GM18909 (cell line): ENCODE data around the gene PWP2.
"Not testable (repeated sequence)": the region's sequence is repeated elsewhere in the genome, so short reads cannot be mapped to it uniquely, and the experiment has no call there.

Experiments used
- ATAC-seq: cut with Tn5 transposase; IDR thresholded peaks from one replicate; pipeline ENCODE4 v1.9.1; 2021; ENCODE audit warnings: mild to moderate bottlenecking; ENCODE audit not compliant: unreplicated experiment, poor library complexity

PWP2 gene

DNA sequence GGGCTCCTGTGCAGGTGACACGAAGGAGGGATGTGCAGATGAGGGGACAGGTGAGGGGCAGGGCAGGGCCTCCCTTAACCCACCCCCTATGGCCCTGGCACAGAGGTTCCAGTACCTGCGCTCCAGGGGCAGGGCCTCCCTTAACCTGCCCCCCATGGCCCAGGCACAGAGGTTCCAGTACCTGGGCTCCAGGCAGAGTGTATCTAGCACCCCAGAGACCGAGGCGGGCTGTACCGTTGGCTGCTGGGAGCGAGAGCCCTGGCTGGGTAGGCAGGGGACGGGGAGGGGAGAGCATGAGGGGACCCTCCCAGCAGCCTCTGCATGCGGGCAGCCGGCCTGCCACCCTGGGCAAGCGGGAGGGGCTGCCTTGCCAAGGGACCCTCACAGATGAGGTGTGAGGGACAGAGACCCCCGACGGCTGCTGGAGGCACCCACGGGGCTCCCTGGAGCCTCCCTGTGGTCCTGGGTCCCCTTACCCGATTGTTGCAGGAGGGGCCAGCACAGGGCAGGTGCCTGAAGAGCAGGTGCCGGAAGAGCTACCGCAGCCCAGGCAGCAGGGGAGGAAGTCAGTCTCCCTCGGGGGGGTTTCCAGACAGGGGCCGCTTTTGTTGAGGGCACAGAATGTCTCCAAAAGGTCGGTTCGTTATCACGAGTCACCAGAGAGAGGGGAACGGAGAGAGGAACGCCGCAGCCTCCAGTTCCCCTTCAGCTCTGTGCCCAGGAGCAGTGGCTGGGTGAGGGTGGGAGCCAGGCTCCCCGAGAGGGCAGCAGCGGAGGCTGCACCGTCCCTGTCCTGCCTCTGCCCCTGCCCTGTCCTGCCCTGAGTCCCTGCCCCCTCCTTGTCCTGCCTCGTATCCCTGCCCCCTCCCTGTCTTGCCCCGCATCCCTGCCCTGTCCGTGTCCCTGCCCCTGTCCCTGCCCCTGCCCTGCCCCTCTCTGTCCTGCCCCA, 52.4 kb downstream of the PWP2 start:
- ATAC-seq = not testable (repeated sequence)

DNA sequence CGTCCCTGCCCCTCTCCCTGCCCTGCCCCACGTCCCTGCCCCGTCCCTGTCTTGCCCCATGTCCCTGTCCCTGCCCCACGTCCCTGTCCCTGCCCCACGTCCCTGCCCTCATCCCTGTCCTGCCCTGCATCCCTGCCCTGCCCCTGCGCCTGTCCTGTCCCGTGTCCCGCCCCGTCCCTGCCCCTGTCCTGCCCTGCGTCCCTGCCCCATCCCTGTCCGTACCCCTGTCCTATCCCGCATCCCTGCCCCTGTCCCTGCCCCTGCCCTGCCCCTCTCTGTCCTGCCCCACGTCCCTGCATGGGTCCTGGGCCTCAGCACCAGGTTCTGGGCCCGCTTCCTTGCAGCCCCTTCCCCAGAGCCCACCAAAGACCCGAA, 53.1 kb downstream of the PWP2 start:
- ATAC-seq = not testable (repeated sequence)

DNA sequence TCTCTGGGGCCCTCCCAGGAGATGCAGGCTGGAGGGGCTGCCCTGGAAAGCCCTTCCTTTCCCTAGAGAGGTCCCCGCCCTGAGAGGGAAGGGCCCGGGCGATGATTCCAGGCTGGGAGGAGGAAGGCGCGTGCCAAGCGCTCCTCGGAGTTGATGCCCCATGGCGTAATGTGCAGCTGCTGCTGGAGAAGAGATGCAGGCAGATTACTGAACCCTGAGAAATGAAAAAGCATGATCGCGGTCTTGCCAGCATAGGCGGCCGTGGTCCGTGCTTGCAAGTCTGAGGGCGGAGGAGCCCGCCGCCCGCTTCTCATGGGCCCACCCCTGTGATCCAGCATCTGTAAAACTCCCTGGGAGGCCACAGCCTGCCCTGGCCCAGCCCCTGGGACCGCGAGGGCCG, 53.6 kb downstream of the PWP2 start:
- not testable (repeated sequence) for ATAC-seq

DNA sequence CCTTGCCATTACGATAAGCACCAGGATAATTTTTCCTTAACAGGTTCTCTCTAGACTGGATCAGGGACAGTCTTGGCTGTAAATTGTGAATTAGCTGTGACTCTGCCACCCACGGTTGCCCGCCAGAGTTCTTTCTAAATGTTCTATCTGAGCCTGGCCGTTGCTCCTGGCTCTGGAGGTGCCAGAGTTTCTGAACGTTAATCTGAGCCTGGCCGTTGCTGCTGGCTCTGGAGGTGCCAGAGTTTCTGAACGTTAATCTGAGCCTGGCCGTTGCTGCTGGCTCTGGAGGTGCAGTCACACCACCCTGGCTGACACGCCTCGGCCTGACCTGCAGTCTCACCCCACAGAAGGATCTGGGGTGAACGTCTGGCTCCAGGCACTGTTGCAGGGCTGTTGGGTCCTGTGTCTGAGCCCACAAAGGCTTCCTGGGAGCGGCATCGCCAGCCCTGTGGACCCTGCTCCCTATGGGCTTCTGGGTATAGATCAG, 56.0 kb downstream of the PWP2 start:
- not testable (repeated sequence) for ATAC-seq

DNA sequence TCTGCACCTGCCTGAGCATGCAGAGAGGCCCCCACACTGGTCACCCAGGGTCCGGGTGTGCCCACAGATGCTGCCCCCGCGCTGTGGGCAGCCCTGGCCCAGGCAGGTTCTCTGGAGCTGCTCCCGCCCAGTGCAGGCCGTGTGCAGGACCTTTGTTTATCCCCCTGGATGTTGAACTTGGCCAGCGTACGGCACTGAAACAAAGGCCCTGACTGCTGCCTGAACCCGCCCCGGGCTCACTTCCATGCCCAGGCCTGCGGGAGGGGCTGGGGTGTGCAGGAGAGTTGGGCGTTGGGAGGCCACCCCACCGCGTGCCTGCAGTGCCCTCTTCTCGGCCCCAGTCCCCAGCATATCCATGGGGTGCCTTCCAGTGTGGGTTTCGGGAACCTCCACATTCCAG, 58.7 kb downstream of the PWP2 start:
- ATAC-seq = not testable (repeated sequence)

DNA sequence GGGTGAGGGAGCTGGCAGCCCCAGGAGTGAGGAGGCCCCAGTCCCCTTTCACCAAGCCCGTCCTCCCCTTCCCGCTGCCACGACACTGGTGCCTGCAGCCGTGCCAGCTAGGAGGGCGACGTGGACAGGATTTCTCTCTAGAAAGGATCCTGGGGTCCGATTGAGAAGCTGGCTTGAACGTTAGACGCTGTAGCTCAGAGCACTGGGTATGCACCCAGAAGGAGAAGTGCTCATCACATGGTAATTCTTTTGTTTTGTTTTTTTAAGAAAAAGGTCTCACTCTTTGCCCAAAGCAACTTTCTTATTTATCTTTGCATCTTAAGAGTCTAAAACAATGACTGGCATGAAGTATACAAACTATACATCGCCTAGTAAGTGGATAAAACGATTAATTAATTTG, 60.3 kb downstream of the PWP2 start:
- not testable (repeated sequence) for ATAC-seq

DNA sequence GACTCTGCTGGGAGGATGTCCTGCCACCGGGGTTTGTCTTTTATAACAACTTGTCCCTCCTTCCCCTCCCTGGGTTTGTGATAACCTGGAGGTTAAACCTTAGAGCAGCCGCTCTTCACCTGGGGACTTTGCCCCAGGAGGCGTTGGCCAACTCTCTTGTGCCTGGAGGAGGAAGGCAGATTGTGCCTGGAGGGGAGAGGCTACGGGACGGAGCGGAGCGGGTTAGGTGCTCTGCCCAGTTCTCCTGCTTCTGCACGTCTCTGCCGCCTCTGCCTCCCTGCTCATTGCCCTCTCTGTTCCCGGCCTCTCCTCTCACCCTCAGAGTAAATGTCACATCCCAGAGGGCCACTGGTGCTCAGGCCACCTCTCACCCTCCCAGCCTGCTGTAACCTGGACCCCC, 63.1 kb downstream of the PWP2 start:
- ATAC-seq = not testable (repeated sequence)

DNA sequence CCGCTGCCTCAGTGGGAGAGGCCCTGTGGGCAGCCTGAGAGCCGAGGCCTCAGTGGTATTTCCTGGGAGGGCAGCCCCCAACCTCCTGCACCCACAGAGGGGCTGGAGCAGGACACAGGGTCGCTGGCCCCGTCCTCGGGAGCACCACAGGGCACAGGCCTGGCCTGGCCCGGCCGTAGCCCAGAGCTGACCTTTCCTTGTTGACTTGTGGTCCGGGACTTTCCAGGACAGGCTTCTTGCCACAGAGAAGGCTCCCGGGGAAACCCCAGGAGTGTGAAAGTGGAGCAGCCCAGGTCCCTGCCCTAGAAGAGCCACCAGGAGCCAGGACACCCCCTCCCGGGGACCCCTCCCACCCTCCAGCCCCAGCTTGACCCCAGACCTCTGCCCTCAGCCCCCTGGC, 63.7 kb downstream of the PWP2 start:
- not testable (repeated sequence) for ATAC-seq

DNA sequence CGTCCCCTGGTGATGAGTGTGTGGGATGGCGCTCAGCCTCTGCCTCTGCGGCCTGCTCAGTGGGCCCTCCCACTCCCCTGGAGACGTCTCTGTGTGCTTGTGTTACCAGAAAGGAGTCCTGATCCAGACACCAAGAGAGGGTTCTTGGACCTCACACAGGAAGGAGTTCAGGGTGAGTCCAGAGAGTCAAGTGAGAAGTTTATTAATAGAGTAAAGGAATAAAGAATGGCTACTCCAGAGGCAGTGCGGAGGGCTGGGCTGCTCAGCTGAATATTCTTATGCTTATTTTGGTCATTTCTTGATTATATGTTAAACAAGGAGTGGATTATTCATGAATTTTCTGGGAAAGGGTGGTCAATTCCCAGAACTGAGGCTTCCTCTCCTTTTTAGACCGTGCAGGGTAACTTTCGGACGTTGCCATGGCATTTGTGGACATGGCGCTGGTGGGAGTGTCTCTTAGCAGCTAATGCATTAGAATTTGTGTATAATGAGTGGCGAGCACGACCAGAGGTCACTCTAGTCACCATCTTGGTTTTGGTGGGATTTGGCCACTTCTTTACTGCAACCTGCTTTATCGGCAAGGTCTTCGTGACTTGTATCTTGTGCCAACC, 64.9 kb downstream of the PWP2 start:
- ATAC-seq = not testable (repeated sequence)

DNA sequence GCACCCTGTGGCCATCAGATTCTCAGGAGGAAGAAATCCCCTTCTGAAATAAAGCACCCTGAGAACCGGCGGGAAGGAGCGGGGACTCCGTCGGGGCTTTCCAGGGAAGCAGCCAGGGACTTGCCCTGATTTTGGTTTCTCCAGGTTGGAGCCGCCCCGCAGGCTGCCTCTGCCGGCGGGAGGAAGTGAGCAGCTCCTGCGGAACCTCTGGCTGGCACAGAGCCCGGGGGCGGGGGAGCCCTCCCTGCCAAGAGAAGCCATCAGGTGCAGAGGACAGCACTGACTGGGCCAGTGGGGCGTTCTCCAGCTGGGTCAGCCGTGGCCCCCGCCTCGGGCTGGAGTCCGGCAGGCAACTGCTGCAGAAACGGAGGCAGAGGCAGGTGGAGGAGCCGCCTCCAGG, 65.5 kb downstream of the PWP2 start:
- ATAC-seq = not testable (repeated sequence)

DNA sequence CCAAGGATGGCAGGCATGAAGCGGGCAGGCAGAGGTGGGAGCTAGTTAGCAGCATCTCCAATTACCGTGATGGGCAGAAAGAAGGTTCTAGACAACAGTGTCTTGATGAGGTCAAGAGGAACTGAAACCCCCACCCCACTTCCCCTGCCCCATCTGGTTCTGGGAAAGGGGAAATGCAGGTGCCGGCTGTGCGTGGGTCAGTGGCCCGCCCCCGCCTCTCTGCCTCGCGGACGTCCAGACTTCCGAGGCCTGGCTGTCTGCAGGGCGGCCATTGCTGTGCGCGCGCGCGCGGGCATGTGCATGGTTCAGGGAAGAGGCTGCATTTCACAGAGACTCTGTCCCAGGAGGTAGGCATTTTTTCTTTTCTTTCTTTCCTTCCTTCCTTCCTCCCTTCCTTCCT, 68.0 kb downstream of the PWP2 start:
- ATAC-seq = not testable (repeated sequence)

DNA sequence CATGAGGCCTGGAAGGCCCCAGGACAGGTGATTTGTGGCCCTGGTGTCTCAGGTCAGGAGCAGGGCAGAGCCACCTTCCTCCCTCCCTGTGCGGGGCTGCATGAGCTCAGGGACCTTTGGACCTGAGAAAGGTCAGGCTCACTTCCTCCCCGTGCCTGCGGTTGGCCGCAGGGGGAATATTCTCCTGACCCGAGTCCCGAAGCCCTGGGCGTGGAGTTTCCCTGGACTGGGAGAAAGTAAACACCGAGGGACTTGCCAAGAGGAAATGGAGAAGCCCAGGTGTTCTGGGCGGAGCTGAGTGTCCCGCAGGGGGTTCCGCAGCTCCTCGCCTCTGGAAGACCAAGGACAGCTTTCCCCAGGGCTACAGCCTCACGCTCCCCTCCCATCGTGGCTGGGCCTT, 68.9 kb downstream of the PWP2 start:
- not testable (repeated sequence) for ATAC-seq
